Cardiac fibroblast (primary cell): ENCODE results near the gene IGSF23.
"Not testable (repeated sequence)": the region's sequence is repeated elsewhere in the genome, so short reads cannot be mapped to it uniquely, and the experiment has no call there.

Experiments used
- DNase-seq, 2 donors: peaks; one replicate each; pipeline versions ENCODE4 v3.0.0 to v3.0.0-alpha.2; 2010; ENCODE audit warnings: low read depth in 2 of 2
- H3K4me3 ChIP-seq, 2 donors: replicated peaks in 1 of 2; 1 replicate in 1 of 2; 2 replicates in 1 of 2; pipeline ENCODE4 v1.5.1; 2011; ENCODE audit warnings: low read depth in 2 of 2, low read length in 2 of 2, mild to moderate bottlenecking in 2 of 2, moderate library complexity in 1 of 2
- CTCF ChIP-seq: IDR thresholded peaks from one replicate; pipeline ENCODE4 v1.5.1; 2011; ENCODE audit warnings: low read depth, mild to moderate bottlenecking, low read length, inconsistent platforms

IGSF23 gene

GRCh38 chr19:44663996-44664395 is 50.6 kb downstream of the IGSF23 start:
- no peak for DNase-seq
- no peak overlapping the region for H3K4me3 ChIP-seq
- no peak for TF ChIP-seq CTCF

GRCh38 chr19:44664976-44665375 is 51.6 kb downstream of the IGSF23 start:
- no peak for TF ChIP-seq CTCF
- no peak for DNase-seq
- H3K4me3 ChIP-seq = no peak overlapping the region

- no peak for DNase-seq
- TF ChIP-seq CTCF = no peak
These were observed 53.6 kb downstream of the IGSF23 start for GRCh38 chr19:44666852-44667556.

GRCh38 chr19:44668985-44669764 is 55.8 kb downstream of the IGSF23 start:
- H3K4me3 ChIP-seq = no peak overlapping the region
- no peak for DNase-seq
- TF ChIP-seq CTCF = no peak

More at GRCh38 chr19:44666852-44667556, 53.6 kb downstream of the IGSF23 start:
- no peak overlapping the region for H3K4me3 ChIP-seq

GRCh38 chr19:44670027-44670426 is 56.7 kb downstream of the IGSF23 start:
- not testable (repeated sequence) for H3K4me3 ChIP-seq, DNase-seq

- H3K4me3 ChIP-seq = no peak within 1 kb of the TSS
- no peak for TF ChIP-seq CTCF
- DNase-seq = peak in 1 of 2 donors; percentile 44
These were observed 58.0 kb downstream of the IGSF23 start, which contains the start of gene CEACAM19 for GRCh38 chr19:44671400-44671799. CEACAM19 (plus strand) TSS chr19:44671482; CDS start chr19:44671932, 450 bp downstream.

GRCh38 chr19:44672226-44672625 is 58.9 kb downstream of the IGSF23 start:
- no peak overlapping the region for H3K4me3 ChIP-seq
- DNase-seq = no peak
- TF ChIP-seq CTCF = no peak
